Ecto neural progenitor cell (in vitro differentiated cells): ENCODE data around the gene DPP4.

Experiments
- DNase-seq: peaks from one replicate; pipeline ENCODE4 v3.0.0-alpha.2; 2018; ENCODE audit warnings: low spot score

DPP4 gene

DNA sequence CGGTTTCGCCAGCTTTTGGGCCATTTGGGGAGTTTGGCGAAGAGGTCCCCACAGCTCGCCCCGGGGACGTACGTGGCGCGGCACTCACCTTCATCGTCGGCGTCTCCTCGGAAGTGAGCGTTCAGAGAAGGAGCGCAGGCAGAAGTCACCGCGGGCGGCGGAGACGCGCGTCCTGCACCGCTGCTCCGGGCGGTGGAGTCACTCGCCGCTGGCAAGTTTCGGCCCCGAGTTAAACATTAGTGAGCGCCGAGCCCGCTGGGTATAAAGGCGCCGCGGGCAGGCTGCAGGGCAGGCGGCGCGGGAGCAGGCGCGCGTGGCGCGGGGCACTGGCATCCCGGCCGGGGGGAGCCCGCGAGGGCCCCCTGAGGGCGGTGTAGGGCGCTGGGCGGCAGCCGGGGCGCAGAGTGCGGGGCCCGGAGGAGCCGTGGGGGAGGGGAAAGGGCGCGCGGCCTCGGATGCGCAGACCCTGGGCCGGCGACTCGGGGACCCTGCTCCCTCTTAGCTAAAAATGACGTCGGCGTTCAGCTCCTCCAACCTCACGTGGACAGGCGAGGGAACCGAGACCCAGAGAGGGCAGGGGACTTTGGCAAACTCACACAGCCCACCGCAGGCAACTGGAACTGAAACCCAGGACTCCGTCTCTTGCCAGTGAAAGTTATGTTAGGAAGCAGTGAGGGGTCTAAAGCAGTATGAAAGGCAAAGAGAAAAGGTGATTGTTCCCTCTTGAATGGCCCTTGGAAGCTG, at the start of gene DPP4:
Gene DPP4, minus strand, starts transcription at position 328 of the 744 bp plus-strand sequence. Its CDS starts 234 bp downstream, at position 94.
- peak; percentile 72 for DNase-seq

DNA sequence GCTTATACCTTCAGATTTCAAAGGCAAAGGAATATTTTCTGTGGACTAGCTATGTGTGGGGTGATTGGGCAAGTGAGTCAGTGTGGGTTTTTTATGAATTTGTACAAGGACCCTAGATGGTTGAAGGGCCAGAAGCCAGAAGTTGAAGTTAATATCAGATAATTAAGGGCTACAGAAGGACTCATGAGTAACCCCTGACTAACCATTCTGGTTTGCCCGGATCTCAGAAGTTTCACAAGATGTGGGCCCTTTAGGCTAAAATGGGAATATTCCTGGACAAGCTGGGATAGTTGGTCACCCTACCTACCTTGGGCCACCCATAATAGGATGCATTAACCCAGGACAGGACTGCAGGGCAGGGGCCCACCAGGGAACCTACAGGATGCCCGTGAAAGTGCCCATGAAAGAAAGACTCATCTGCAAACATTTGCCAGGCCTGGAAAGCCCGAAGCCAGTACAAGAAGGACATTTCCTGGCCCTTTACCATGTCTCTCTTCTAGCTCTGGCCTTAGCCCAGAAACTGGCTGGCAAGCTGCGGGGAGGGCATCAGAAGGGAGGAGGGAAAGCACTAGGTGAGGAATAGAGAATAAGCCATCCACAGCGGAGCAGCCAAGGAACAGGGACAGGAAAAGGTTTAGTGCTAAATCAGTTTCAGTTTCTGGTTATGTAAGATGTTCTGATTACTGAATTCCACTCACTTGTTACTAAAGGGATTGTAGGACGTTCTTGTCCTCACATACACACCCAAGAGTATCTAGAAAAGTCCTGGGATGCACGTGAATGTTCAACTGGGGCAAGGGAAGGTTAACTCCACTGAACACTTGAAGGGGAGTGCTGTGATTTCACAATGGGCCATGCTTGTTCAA, 44.4 kb upstream of the DPP4 start:
- no peak for DNase-seq

DNA sequence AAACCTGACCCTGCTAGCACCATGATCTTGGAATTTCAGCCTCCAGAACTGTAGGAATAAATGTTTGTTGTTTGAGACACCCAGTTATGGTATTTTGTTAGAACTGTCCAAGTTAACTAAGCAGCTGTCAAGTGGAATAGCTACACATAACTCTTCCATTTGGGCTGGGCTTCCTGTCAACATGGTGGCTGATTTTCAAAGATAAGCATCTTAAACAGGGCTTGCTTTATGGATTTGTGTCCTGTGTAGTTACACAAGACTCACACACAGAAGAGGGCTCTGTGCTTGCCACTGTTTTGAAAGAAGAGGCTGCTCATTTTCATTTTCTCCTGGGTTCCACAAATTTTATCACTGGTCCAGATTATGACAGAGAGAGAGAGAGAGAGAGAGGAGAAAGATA, 42.3 kb upstream of the DPP4 start:
- DNase-seq = no peak

DNA sequence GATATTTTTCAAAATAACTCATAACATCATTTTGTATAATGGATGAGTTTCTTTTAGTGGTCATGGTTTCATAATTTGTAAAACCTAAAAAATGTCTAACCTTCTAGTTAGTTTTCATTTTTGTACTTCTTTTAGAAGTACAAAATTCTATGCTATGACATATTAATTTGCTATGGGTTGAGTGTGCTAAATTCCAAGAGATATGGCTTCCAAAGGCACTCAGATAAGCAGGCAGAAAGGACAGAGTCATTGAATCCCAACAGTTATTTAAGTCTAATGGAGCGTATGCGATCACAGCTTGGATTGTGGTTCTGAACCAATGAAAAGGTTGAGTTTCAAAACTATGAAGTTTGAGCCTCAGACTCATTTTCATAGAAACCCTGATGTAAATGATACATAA, 41.1 kb upstream of the DPP4 start:
- DNase-seq = no peak

DNA sequence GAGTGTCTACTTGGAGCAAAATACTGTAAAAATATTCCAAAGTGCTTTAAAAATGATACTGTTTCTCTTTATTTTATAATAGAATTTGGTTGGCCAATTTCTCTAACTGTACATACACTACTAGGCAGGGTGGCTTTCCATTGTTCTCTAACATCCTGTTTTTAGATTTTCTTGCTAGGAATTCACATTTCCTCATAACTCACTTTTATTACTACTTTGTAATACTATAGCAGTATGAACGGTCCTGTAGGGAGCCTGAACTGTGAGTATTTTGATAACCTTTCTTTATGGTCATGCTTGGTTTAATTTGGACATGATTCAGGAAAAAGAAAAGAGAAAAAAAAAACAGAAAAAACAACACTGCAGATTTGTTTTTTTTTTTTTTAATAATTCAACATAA, 40.3 kb upstream of the DPP4 start:
- no peak for DNase-seq

DNA sequence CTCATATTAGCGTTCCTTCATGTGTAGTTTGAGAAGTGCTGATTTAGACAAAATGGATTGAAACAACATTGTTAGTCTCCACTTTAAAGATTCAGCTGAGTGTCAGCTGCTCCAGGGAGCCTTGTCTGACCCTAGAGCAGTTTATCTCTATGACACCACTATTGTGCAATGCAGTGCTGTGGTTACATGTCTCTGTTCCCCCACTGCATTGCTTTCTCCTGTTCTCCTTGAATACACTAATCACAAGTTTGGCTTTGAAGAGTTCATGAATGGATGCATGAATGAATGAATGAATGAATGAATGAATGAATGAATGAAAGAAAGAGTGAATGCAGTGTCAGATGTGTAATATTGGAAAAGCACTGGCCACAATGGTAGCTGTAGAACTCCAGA, 39.8 kb upstream of the DPP4 start:
- DNase-seq = no peak

DNA sequence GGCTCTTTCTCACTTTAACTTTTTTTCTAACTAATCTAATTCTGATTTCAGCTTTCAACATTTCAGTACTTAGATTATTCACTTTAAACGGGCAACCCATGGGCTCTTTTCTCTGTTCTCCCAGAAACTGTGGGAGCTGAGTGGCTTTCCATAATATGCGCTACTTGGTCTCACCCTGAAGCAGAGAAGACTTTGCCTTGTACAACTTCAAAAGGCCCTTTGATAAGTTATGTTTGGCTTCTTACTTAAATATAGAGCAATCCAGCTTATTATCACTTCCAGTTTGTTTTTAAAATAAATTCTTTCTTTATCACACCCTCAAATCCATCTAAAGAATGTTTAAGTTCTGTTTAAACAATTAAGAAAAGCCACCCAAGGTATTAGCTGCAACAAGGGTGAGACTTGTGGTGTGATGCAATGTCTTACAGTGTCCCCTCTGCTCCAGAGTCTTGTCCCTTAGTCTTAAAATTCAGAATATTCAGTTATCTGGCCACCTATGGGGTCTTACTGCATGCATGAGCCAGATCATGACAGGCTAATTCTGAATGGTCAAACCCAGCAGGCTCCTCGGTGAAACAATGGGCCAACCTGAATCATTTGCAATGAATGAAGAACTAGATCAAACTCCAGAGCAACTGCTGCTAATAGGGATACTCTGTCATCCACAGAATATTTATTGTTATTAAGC, 39.2 kb upstream of the DPP4 start:
- DNase-seq = no peak

DNA sequence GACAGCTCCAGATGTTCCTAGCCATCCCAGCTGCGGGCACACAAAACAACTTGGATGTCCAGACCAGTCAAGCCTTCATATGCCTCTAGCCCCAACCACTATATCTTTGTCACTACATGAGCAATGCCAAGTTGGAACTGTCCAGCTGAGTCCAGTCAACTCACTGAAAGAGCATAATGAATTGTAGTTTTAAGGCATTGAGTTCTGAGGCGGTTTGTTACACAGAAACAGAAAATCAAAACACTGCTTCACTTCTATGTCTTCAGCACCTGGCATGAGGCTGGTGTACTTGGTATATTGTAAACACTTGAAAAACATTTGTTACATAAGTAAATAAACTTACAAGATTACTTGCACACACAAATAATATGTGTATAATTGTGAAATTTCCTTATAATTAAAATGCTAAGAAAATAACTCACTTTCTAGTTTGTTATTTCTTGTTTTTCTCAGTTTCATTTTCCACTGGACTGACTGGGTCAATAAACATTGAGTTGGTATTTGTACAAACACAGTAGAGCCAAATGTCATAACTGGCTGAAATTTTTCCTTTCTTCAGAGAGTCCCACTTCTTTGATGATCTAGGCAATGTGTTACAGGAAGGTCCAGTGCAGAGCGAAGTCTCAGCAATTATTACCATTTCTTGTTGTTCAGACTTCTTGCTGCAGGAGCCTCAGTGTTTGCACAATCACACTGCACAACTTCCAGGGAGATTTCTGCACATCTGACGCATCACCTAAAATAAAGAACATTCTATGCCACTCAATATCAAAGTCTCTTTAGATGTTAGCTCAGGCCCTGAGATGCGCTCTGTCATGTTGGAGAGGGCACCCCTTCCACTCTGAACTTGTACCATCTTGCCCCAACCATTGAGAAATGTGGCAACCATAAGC, 38.2 kb upstream of the DPP4 start:
- DNase-seq = no peak

DNA sequence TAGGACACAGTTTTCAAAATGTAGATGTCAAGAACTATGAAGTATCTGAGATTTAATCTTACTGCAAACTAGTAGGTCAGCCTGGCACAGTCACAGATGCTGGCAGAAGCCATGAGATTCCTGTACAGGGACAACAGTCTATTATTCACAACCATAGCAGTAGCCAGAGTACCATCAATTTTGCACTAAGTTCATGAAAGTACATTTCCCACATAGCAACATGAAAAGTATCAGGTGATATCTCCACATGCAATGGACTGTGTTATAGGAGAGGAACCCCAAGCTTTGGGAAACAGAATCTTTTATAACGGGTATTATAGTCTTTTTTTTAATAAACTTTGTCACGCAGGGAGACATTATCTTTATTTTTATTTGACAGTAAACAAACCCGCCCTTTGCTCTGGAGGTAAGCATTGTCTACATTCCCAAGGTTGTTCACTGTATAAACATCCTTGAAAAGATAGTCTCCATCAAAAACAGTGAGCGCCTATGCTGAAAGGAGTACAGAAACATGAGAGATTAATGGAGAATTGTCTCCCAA, 33.4 kb upstream of the DPP4 start:
- DNase-seq = no peak

DNA sequence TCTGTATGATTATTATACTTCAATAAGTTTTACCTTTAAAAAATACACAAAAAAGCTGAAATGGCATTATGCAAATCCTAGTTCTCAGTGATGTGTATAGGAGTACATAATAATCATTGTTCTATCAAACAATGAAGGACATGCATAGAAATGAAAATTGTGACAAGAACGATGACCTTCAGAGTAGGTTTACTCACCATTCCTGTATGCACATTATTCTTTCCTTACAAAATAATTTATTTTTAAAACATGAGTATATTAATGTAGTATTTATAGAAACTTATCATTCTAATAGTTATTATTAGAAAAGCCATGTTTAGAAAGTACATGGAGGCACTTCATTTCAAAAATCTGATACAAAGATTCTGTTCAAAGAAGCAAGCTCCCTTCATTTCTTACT, 32.7 kb upstream of the DPP4 start:
- no peak for DNase-seq

DNA sequence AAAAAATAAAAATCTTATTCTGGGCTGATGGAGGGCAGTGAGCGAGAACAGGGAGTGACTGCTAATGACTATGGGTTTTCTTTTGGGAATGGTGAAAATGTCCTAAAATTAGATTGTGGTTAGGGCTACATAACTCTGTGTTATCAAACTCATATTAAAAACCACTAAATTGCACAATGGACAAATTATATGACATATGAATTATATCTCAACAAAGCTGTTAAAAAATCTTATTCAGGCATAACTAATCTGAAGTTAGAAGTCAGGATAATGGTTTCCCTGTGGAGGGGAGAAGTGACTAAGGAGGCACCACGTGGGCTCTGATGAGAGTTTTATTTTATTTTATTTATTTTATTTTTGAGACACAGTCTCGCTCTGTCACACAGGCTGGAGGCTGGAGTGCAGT, 32.1 kb upstream of the DPP4 start:
- DNase-seq = no peak

DNA sequence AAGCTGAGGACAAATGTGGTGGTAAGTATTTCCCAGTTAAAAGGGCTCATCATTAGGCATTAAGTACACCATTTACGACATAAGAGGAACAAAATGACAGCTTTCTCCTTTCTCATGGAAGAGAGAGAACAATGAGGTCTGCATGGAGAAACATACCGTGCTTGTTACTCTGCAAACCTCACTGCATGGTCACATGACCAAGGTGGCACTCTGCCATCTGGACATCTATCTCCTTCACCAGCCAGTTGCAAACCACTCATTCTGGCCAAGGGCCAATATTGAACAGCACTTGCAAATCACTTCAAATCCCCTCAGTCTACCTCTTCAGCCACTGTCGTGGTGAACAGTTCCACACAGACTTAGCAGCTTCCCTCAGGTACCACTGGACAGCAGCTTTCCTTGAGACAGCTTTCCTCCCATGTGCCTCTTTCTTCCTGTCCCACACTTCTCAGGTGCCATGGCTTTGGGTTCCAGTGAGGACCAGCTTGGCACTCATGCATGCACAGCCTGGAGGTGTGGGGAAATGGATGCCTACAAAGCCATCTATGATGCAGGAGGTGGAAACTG, 29.5 kb upstream of the DPP4 start:
- DNase-seq = no peak

DNA sequence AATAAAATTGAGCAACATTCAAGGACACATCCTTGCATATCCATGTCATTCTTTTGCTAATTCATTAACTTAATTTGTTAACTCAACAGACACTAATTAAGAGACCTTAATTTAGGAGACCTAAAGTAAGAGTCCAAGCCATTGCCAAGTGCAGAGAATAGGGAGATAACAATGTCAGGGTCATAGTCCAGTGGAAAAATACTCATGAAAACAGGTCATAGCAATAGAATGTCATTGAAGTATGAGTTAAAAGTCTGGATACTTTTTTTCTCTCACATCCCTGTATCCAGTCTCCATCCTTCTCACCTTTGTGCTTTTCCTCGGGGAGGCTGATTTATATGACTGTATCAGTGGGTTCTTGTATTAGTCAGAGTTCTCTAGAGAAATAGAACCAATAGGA, 26.6 kb upstream of the DPP4 start:
- DNase-seq = no peak

DNA sequence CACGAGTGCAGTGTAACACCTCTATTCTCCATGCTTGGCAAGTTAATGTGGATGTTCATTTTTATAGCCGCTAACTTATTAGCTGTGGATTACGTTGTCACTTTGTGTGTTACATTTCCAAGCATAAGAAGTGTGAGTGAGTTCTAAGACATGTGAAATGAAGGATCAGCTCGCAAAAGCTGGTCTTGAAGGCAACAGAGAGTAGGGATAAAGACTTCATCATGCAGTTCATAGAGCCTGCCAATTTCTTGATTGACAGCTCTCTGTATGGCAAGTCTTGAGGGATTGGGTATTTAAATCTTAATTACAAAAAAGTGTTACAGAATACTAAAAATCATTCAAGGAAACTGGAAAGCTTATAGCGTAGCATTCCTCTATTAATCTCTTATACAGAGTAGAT, 25.8 kb upstream of the DPP4 start:
- DNase-seq = no peak

DNA sequence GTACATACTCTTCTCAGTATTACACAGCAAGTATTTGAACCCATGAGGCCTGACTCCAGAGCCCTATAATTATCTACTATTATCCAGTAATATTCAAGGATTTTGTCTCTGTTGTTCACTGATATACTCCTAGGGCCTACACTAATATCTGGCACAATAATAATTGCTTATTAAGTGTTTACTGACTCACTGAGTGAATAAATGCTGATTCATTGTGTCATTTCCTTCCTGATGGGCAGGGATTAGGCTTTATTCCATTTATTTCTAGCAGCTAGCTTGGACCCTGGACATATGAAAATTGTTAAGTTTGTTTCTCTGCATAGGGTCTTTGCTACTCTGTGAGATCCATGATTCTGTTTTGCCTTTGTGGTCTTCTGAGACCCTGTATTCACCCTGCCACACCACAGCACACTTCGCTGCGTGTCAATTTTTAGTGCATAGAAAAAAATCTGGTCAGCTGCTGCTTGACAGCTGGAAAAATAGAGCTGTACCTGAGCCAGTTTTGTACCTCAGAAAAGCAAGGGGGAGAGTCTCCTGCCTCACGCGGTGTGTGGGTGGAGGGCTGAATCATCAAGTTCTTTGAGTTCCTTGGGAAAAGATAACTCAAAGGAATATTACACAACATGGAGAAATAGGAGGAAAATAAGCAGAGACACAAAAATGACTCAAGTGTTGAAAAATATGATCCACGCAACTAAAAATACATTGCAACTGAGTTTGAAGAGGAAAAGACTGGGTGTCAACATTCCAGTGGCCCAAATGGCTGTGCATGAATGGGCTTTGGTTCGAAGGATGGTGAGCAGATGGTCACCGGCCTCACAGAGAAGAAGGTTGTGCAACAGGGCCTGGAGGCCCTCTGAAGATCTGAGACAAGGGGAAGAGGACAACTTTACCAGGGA, 18.9 kb upstream of the DPP4 start:
- DNase-seq = no peak

DNA sequence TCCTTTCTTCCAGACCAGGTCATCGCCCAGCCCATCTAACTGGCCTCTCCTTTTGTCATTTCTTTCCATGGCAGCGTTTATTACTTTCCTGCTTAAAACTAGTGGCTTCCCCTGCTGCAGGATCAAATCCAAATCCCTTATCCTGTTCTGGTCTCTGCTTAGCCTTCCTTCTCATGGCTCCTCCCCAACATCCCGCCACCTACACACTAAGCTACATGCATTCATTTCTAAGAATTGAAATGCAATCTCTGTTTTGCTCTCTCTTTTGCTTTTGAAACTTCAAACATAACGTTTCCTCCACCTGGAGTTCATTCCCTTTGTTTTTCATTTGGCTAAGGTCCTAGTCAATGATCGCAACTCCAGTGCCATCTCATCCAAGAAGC, 18.0 kb upstream of the DPP4 start:
- no peak for DNase-seq

DNA sequence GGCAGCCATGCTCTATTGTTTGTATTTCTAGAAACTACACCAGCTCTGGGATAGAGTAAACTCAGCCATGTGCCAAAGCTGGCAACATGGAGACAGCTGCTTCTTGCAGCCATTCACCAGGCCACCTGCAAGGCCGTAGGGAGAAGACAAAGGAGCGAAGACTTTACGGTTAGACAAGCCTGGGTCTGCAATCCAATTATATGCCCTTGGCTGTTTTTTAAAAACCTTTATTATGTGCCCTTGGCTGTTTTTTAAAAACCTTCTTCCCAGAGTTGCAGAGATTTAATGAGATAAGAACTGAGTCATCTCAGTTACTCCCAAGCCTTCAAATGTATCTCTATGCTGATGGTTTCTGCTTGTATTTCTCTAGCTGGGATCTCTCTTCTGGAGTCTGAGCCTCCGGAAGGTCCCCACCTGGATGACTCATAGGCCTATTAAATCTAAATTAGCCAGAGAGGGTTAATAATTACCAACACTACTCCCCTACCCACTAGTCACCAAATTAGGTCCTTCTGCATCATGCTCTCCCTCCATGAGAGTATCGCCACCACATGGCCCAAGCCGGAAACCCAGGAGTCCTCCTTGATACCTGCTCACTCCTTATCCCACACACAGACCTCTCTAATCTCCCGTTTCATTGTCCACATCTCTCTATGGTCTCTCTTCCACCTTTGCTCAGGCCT, 17.5 kb upstream of the DPP4 start:
- no peak for DNase-seq

DNA sequence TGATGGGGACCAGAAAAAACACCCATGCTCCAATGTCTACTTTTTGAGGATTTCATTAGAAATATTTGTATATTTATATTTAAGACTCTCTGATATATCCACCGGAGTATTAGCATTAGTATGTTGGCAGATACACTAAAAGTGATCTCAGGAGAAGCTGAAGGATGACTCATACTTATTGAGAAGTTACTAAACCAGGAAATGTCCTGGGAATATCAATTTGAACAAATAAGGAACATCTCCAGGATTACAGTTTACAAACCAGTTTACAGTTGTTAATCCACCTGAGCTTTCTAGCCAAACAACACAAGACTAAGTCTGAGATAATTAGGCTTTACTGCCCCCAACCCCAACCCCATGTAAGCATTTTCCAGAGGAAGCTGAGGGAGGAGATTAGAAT, 16.1 kb upstream of the DPP4 start:
- no peak for DNase-seq

DNA sequence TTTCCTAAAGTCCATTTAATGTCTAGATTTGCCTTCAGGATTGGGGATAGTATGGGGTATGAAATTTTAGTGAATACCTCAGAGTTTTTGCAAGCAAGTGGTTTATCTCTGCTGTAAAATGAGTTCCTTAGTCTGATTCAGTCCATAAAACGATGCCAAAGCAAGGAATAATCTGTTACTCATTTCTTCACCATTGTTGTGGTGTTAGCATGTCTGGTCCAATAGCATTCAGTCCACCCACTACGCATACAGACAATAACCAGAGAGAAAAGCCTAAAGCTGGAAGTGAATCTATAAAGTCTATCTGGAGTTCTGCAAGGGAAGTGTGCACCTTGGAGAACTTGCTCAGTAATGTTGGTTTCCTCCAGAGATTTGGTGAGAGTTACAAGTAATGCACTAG, 12.9 kb upstream of the DPP4 start:
- no peak for DNase-seq
